HG03571 (cell line): ENCODE results near the gene ELN.

ENCODE experiments used
- ATAC-seq: cut with Tn5 transposase; IDR thresholded peaks from one replicate; pipeline ENCODE4 v1.9.1; 2021; ENCODE audit not compliant: unreplicated experiment

Gene ELN

DNA sequence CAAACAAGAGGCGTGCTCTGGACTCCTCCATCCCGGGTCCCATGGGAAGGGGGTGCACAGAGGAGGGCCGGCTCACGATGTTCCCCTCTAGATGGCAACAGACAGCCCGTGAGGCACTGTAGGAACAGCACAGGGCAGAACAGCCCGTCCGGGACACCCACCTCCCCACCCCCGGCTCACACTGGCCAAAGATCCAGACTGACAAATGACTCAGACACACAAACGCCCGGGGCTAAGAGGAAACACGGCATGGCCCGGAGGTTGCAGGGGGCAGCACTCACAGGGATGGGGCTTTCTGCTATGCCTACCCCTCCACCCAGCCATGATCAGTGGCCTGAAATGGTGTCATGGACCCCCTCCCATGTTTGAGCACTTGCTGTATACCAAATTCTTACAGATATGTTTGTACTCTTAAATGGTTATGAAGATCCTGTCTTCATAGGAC, 4.9 kb upstream of the ELN start:
- ATAC-seq, result no peak

DNA sequence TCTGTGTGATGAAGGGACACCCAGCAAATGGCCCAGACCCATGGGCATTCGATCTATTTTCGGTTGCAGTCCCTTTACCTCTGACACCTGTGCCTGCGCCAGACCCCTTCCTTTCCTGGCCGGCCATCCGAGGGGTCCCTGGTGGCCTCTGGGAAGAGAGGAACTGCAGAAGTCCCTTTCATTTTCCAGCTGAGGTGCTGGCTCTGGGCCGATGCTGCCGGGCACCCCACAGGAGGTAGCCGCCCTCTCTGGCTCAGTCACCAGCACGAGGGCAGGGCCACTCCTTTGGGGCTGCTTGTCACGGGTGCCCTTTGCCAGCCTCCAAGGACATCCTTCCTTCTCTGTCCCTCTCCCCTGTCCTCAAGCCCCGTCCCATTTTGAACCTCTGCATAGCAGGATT, 4.2 kb upstream of the ELN start:
- no peak for ATAC-seq

DNA sequence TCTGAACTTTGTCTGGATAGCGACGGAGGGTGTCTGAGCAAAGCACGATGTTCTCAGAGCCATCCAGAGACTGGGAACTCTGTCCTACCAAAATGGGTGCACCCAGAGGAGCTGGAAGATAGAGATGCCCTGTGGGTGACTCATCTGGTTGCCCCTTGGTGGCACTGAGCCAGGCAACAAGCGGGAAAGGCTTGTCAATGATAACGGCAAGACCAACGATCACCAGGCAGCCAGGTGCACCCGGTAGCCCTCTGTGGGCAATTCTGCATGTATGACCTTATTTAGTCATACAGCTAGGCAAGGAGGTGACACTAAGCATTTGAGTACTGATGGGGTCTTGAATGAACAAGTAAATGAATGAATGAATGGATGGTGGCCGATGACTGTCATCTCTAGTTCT, 2.8 kb upstream of the ELN start:
- no peak for ATAC-seq

DNA sequence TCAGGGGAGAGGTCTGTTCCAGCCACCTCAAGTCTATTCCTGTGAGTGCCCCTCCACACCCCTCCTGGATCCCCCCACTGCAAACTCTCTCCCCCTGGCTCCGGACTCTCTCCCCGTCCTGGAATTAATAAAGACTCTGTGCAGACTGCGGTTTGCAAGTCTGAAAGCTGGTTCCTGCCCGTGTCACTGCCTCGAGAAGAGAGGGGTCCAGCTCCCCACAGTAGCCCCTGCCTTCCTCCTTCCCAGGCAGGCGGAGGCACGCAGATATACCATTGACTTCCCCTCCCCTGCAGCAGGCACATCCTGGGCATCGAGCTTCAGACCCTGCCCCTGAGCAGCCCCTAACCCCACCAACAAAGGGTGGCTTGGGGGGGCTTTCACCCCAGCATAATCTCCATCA, 2.2 kb upstream of the ELN start:
- no peak for ATAC-seq

DNA sequence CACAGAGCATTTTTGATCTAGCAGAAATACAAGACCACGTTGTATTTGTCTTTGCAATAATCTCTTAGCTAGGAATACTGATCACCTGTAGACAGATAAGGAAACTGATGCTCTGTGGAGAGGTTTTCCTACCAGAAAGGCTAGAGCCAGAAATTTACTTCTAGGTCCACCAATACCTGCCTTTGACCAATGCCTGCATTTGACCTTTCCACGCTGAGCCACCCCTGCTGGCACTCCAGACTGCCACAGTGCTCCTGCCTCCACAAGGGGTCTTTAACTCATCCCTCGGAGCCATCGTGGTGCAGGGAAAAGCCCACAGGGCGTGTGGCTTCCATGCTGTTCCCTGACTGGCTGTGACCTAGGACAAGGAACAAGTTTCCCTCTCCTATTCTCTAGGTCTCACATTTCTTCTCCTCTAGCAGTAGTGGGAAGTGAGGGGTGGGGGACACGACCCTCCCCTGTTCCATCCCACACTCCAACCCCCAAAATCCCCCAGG, 1.5 kb upstream of the ELN start:
- no peak for ATAC-seq

DNA sequence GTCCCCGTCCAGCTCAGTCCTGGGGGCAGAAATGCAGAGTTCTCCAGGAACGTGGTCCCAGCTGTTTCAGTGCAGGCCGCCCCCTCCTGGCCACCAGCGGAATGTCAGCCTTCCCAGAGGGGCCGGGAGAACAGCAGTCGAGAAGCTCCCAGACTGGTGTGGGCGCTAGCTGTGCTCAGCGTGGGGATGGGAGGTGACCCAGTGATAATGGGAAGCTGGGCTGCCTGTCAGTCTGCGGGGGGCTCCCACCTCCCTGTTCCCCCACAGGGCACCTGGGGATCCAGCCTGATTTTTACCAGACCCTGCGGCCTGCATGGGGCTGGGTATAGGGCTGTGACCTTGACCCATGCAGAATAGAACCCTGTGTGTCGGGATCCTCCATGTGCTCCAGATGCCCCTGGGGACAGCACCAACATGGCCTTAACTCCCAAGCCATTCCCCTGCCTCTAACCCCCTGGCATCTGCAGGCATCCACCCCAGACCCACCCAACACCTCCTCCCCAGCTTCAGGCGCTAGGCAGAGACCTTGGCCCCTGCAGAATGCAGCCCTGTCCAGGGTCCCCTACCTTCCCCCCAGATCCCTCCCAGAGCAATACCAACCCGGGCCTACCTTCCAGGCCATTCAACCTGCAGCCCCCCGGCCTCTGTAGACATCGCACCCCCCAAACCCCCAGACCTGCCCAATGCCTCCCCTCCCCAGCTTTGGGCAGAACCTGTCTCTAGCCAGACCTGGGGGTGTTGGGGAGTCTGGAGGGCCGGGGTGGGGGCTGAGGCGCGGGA, 880 bp upstream of the ELN start:
- no peak for ATAC-seq

DNA sequence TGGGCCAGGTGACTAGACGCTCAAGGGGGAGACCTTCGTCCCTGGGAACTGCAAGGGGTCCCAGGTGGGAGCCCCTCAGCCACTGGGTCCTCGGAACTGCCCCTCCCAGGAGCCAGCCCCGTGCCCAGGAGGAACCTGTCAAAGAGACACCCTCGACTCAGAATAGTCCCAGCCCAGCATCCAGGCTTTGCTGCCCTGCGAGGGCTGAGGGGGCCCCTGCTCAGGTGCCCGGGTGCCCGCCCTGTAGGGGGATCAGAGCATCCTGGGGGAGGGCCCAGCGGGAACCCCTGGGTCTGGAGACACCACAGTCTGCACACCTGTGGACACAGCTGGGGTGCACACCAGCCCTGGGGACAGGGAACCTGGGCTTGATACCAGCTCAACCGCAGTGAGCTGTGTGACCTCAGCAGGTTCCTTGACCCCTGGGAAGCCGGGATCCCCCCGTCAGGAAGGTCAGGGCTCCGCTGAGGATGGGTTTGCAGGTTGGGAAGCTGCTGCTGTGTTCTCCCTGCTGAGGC, 407 bp downstream of the ELN start:
- ATAC-seq, result no peak

DNA sequence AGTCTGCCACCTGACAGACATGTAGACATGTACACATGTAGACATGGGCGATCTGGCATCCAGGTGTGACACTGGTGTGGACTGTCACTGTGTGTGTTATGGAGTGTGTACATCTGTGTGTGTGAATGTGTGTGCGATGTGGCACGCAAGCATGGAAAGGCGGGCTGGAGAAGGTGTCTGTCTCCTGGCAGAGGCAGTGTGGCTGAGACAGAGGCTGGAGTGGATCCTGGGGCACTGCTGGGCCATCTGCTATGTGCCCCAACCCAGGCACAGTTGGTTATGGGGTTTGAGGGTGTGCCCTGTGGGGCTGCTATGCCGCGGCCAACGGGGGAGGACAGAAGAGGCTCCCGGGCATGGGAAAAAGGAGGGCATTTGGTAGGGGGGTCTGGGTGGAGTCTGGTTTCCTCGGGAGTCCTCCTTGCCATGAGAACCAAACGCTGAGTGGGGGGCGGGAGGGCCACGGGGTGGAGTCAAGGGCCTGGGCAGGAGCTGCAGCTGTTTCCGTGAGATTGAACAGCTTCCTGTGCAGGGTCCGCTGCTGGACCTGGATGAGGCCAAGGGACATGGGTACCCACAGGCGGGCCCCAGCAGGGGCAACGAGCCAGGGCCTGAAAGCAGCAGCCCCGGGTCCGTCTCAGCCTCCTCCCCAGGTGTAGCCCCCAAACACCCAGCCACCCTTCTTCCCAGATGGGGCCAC, 1.3 kb downstream of the ELN start:
- no peak for ATAC-seq

DNA sequence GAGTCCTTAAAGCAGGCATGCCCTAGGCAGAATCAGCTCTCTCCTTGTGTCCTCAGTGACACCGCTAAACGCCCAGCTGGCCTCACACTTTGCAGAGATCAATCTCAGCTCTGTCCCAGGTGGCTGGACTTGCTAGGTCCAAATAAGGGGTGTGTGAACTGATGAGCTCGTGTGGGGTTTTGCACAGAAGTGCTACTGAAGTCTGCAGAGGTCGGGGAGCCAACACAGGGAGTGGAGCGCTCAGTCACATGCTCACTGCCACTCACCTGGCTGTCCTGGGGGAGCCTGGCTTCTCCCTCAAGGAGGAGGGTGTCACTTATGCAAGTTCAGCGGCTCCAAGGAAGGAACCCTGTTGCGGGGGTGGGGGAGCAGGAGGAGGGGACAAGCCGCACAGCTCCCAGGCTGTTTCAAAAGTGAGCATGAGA, 2.0 kb downstream of the ELN start:
- ATAC-seq, result no peak

DNA sequence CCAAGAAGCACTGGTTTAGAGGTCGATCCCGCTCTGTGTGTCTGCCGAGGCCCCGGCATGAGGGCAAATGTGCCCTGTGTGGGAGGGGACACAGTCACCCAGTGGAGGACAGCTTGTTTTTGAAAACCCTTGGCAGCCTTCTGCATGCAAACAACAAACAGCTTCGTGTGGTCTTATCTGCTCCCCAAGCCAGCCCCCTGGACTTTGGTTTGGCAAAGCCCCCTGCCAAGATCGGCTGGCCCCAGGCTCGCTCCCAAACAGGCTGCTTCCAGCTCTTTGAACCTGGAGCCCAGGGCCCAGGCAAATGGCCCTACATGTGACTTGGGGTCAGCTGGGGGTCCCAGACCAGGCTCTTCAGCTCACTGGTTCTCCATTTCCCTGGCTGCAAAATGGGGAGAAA, 2.9 kb downstream of the ELN start:
- ATAC-seq, result no peak

DNA sequence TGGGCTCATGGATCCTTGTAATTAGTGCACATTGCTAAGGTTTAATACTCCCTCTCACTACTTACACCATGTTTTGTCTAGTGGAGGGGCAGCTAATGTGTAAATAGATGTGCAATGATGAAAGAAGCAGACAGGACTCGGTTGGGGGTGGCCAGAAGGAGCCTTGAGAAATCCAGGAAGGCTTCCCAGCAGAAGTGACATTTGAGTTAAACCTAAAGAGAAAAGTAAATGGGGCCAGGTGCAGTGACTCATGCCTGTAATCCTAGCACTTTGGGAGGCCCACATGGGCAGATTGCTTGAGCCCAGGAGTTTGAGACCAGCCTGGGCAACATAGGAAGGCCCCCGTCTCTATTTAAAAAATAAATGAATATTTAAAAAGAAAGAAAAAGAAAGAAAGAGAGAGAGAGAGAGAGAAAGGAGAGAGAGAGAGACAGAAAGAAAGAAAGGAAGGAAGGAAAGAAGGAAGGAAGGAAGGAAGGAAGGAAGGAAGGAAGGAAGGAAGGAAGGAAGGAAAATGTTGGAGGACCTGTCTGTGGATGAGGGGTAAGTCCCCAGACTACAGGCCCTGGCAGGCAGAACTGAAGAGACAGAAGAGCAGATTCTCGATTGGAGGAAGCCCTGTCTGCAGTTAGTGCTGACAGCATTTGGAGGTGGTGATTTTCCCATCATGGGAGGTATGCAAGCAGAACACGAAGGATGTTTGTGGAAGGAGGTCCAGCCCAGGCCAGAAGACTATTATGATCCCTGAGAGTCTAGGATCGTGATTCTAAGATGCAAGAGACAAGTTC, 3.6 kb downstream of the ELN start:
- ATAC-seq, result no peak

DNA sequence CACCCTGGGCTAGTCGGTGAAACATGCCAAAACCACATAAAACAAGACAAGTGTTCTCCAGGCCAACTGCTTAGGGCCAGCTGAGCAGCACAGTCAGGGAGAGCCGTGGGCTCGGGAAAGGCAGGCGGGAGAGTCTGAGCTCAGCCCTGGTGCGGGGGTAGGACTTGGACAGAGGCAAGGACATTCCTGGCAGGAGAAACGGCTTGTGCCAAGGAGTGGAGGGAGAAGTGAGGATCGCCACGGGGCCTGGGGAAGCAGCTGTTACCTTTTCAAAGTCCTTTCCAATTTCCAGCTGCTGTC, 4.2 kb downstream of the ELN start:
- ATAC-seq, result no peak

DNA sequence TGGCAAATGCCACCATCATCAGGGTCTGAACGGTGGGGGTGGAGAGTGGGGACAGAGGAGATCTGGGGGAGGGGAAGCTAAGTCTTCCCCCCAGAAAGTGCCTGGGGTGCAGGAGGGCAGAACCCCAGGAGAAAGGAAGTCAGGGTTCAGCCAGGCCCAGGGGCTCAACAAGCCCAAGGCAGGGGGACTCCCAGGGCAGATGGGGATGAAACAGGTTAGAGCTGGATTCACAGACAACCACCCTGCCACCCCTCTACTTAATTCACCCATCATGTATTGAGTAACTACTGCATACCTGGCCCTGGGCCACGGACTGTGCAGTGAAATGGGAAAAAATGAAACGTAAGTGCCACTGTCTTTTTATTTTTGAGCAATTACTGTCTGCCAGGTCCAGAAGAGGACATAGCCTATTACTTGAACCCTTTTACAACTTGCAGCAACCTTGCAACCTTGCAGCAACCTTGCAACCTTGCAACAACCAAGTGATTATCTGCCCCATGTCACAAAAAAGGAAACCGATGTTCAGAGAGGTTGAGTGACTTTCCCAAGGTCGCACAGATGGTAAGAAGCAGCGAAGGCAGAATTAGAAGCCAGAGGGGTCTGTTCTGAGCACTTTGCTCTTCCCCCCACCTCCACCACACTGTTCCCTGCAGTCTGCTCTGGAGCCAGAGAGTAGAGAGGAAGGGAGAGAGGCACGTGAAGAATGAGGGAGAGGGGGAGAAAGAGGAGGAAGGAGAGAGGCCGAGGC, 4.8 kb downstream of the ELN start:
- ATAC-seq, result no peak

DNA sequence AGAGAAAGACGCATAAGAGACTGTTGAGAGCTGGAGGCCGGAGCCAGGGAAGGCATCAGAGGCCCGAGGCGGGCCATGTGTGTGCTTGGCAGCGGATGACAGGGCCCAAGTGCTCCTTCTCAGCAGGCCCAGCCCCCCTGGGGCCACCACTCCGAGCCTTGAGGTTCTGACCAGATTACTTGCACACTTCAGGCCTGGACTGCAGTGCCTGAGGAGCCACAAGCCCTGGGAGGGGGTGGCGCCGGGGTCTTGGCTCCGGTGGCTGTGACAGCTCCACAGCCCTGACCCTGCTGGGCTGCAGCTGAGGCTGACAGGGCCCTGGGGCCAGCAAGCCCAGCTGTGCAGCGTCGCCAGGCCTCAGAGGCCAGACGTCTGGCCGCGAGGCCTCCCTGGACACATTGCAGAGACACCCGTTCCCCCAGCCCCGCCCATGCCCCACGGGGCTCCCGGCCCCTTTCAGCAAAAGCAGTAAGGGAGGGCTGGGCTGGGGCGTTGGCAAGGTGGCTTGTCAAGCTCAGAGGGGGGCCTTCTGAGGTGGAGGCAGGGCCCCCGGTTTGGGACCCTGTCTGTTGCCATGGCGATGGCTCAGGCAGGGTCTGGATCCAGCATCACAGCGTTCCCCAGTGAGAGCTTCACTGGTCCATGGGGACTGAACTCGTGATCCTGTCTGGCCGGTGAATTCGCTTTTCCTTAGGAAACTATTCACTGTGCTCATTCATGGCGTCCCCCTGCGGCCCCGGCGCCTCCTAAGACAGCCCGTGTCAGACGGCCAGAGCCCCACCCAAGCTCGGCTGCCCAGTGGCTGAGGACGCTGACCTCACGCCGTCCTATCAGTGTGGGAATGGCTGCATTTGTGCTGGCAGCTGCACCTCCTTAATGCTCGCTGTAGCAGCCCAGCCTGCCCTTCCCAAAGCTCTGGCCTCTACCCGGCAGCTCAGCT, 5.7 kb downstream of the ELN start:
- ATAC-seq, result no peak

DNA sequence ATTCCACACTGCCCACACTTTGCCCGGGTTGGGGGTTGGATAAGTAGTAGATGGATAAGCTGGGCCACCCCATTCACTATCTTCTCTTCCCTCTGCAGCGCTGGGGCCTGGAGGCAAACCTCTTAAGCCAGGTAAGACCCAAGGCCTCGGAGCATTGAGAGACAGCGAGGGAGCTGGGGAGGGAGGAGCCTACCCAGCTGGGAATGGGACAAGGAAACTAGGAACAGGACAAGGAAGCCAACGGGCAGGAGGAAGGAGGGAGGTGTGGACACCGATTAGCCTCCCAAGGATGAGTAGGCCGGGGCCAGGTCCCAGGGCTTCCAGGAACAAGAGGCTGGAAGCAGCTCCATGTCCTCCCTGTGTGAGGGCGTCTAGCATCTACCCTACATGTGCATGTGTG, 9.6 kb downstream of the ELN start:
- ATAC-seq, result no peak

DNA sequence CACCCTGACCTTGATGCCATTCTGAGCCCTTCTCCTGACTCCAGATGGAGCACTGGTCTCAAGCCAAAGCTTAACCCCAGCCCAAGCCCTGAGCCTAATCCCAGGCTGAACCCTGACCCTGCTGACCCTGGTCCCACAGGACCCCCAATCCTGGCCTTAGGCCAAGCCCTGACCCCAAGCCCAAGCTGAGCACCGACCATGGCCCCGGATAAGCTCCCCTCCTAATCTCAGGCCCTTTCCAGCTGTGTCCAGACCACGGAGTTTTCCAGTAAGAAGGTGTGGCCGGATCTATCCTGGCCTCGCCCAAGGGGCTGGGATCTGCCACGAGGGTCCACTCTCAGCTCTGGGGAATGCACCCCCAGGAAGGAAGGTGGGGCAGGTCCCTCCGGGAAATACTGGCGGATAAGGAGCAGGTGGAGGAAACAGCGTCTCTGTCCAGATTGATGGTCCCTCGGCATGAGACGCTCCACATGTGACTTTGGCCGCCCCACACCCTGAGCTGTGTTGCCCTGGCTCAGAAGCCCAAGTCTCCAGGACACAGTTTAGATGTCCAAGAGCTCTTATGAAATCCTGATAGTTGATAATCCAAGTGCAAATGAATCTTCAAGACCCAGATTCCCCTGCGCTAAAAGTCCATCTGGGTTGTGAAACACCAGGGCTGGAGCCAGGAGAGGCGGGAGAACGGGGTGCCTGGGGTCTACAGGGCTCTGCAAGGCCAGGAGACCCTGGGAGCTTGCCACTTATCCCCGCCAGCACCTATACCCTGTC, 10.4 kb downstream of the ELN start:
- ATAC-seq, result no peak

DNA sequence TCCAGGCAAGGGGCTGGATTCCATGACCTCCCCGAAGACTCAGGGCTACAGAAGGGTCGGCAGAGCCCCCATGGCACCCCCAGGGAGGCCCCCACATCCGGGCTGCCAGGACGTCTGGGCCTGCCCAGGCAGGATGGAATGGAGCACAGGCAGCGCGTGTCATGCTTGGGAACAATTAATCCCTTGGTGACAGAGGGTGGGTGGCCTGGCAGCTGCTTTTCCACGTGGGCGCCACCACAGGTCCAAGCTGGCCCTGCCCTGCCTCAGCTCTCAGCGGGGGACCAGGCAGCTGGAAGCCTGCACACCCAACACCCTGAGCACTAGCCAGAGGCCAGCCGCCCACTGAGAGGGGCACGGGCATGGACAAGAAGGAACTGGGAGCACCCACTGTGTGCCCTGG, 11.4 kb downstream of the ELN start:
- ATAC-seq, result no peak

DNA sequence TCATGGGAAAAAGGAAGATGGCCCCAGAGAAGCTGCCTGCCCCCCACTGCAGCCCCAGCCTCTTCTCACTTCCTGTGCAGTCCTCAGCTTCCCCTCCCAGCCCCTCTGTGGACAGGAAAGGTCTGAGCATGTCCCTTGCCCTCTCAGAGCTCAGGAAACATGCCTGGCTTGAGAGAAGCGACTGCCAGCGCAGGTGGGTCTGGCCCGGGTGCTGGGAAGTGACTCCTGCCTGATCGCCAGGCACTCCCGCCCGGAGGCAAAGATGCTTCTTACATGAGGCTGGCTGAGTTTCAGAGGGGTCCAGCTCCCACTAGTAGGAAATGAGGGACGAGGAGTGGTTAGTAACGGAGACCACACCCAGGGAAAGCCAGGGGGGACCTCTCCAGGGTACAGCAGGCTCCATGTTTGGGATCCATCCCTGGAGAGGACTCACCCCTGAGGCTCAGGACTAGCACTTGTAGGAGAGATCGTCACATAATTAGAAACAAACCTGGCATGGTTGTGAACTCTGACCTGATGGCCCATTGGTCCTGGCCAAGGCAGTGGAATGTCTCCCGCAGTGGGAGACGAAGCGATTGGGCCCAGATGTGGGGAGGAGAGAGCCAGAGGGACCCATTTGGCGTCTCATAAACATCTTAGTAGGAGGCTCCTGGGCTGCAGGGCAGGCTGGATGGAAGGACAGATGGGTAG, 12.3 kb downstream of the ELN start:
- ATAC-seq, result no peak
